Gastrocnemius medialis (tissue), 4 donors: ENCODE results near the gene SUMF1. TPM values are rescaled to one million over a fixed set of nuclear protein-coding genes. Genes with fewer than 3 reads are reported as not detected.

ENCODE experiments used
- ATAC-seq, 2 donors: fragments of 150-250 bp; one replicate each; pipeline ENCODE4 v1.9.1; 2016
- DNase-seq, 2 donors: peaks; one replicate each; pipeline ENCODE4 v3.0.0-alpha.2; 2019
- H3K27ac ChIP-seq, 4 donors: fragments of 200-600 bp; sonication (generic); 1 replicate in 1 of 4; 2 replicates in 3 of 4; pipeline ENCODE4 v1.5.1; 2016 to 2018; ENCODE audit warnings: mild to moderate bottlenecking in 2 of 4, moderate library complexity in 1 of 4
- H3K27me3 ChIP-seq, 3 donors: fragments of 200-600 bp; sonication (generic) in 2 of 3; 1 replicate in 1 of 3; 2 replicates in 2 of 3; pipeline versions ENCODE4 v1.5.1 to v1.6.0; 2016 to 2019; ENCODE audit warnings: mild to moderate bottlenecking in 1 of 3, moderate library complexity in 1 of 3
- H3K36me3 ChIP-seq, 2 donors: fragments of 200-600 bp; sonication (generic) in 1 of 2; one replicate each; pipeline ENCODE4 v1.5.1; 2017 to 2018
- H3K4me1 ChIP-seq, 2 donors: fragments of 200-600 bp; sonication (generic) in 1 of 2; one replicate each; pipeline ENCODE4 v1.5.1; 2016 to 2017; ENCODE audit warnings: mild to moderate bottlenecking in 2 of 2
- H3K4me3 ChIP-seq, 4 donors: fragments of 200-600 bp; sonication (generic) in 3 of 4; 1 replicate in 1 of 4; 2 replicates in 3 of 4; pipeline ENCODE4 v1.5.1; 2016 to 2019; ENCODE audit warnings: mild to moderate bottlenecking in 2 of 4
- H3K9me3 ChIP-seq, 3 donors: fragments of 200-600 bp; sonication (generic) in 2 of 3; 1 replicate in 1 of 3; 2 replicates in 2 of 3; pipeline ENCODE4 v1.5.1; 2016 to 2019
- CTCF ChIP-seq, 5 experiments: fragments of 450-650 bp in 3 of 5; fragments of 200-600 bp in 2 of 5; sonication (generic) in 2 of 5; IDR thresholded peaks in 4 of 5; conservative IDR thresholded peaks in 1 of 5; 1 replicate in 4 of 5; 2 replicates in 1 of 5; pipeline ENCODE4 v1.5.1; 2016 to 2019; ENCODE audit warnings: antibody characterized with exemption in 5 of 5, mild to moderate bottlenecking in 3 of 5, moderate library complexity in 3 of 5
- POLR2A ChIP-seq, 2 donors: fragments of 450-650 bp; IDR thresholded peaks; one replicate each; pipeline ENCODE4 v1.6.1; 2017; ENCODE audit warnings: antibody characterized with exemption in 2 of 2, mild to moderate bottlenecking in 2 of 2, moderate library complexity in 2 of 2
- in situ Hi-C, 4 donors: fragments of 200-750 bp; cut with MboI; loops; one replicate each; pipeline versions ENCODE4 v1.15.0 to v1.8.0; 2017; ENCODE audit warnings: low sequenced_read_pairs in 4 of 4
- intact Hi-C: fragments of 100-400 bp; cut with DNase I; formaldehyde crosslinking; loops from one replicate; pipeline ENCODE4 v1.15.1; 2023; ENCODE audit warnings: low total_unique reads
- total RNA-seq, 4 donors: library from RNA; depleted of rRNA; stranded (reverse); fragments of >200 nt; gene quantifications; one replicate each; pipeline versions ENCODE4 v1.1.0 to v1.2.3, GENCODE V29; 2016

The SUMF1 gene
- total RNA-seq, 4 donors from 2014 or later: 4.4 to 9.4 (median 7.6) TPM

GRCh38 chr3:4495294-4496086, 28.4 kb upstream of the SUMF1 start:
- DNase-seq: no peak
- intact Hi-C loops: loop anchor here (10.0 kb wide), 3 partner anchors 629 to 699 kb away; partner anchors contain the start of gene ARL8B
- no peak for ATAC-seq
- H3K9me3 ChIP-seq: no peaks in the 10 kb centered on the region
- in situ Hi-C loops: no loop called here
- H3K27me3 ChIP-seq: no peaks in the 10 kb centered on the region
- H3K4me3 ChIP-seq: peak overlapping the region in 1 of 4 donors; percentile 82
- H3K4me1 ChIP-seq: peaks cover 16 to 25% of the 10 kb centered on the region in 2 donors
- no peaks in the 10 kb centered on the region for H3K36me3 ChIP-seq
- TF ChIP-seq CTCF (IDR thresholded peaks at IDR 0.05 in 4 of 5, conservative IDR thresholded peaks at IDR 0.05 in 1 of 5): no peak
- TF ChIP-seq POLR2A (IDR thresholded peaks at IDR 0.05): no peak
- H3K27ac ChIP-seq: peak overlapping the region in 1 of 4 donors; percentile 9

- H3K9me3 ChIP-seq: no peaks in the 10 kb centered on the region
- peak overlapping the region in 2 of 4 donors; percentile 78 to 82 for H3K4me3 ChIP-seq
- DNase-seq (no peak), ATAC-seq (no peak)
- H3K27ac ChIP-seq: peak overlapping the region in 2 of 4 donors; percentile 9 to 90
- intact Hi-C loops (loop anchor here (5.0 to 10.0 kb wide), 5 partner anchors 87 to 700 kb away; partner anchors contain the start of genes ARL8B and SETMAR), in situ Hi-C loops (no loop called here)
- H3K36me3 ChIP-seq: no peaks in the 10 kb centered on the region
- H3K27me3 ChIP-seq: no peaks in the 10 kb centered on the region
- peaks cover 16 to 25% of the 10 kb centered on the region in 2 donors for H3K4me1 ChIP-seq
- TF ChIP-seq POLR2A (IDR thresholded peaks at IDR 0.05) (no peak), CTCF (IDR thresholded peaks at IDR 0.05 in 4 of 5, conservative IDR thresholded peaks at IDR 0.05 in 1 of 5) (no peak)
These were observed 27.8 kb upstream of the SUMF1 start for GRCh38 chr3:4494895-4495264.

- no peak for TF ChIP-seq CTCF (IDR thresholded peaks at IDR 0.05 in 4 of 5, conservative IDR thresholded peaks at IDR 0.05 in 1 of 5)
- no peak for TF ChIP-seq POLR2A (IDR thresholded peaks at IDR 0.05)
- Histone ChIP-seq H3K9me3 (no peaks in the 10 kb centered on the region), H3K27ac (peak overlapping the region in 3 of 4 donors; percentile 33 to 95 (median 90))
These were observed 27.1 kb upstream of the SUMF1 start for GRCh38 chr3:4493941-4494894.

GRCh38 chr3:4493014-4493940, 26.2 kb upstream of the SUMF1 start, which contains the start of gene ITPR1:
ITPR1 (plus strand) TSS chr3:4493348; CDS start chr3:4516492, 23,144 bp downstream.
- Histone ChIP-seq H3K9me3 (no peaks in the 10 kb centered on the region), H3K27ac (peak within 1 kb of the TSS; percentile 90 to 97 (median 92)), H3K27me3 (no peaks in the 10 kb centered on the region), H3K4me1 (peaks cover 16 to 25% of the 10 kb centered on the region in 2 donors), H3K4me3 (peak within 1 kb of the TSS; percentile 78 to 97 (median 87)), H3K36me3 (no peaks in the 10 kb centered on the region)
- intact Hi-C loops: loop anchor here (1.0 to 10.0 kb wide), 6 partner anchors 26 to 702 kb away; partner anchors contain the start of genes ARL8B, SETMAR and SUMF1
- in situ Hi-C loops: no loop called here
- peak; percentile 95 to 99 for TF ChIP-seq POLR2A (IDR thresholded peaks at IDR 0.05)
- TF ChIP-seq CTCF (IDR thresholded peaks at IDR 0.05 in 4 of 5, conservative IDR thresholded peaks at IDR 0.05 in 1 of 5): no peak
- DNase-seq (peak; percentile 96 to 97), ATAC-seq (peak; percentile 93 to 94)

More at GRCh38 chr3:4493941-4494894, 27.1 kb upstream of the SUMF1 start:
- intact Hi-C loops (loop anchor here (1.0 to 10.0 kb wide), 6 partner anchors 27 to 701 kb away; partner anchors contain the start of genes ARL8B, SETMAR and SUMF1), in situ Hi-C loops (no loop called here)
- Histone ChIP-seq H3K27me3 (no peaks in the 10 kb centered on the region), H3K36me3 (no peaks in the 10 kb centered on the region), H3K4me3 (peak overlapping the region; percentile 78 to 97 (median 87)), H3K4me1 (peaks cover 16 to 25% of the 10 kb centered on the region in 2 donors)
- no peak for ATAC-seq
- DNase-seq: no peak
